ENCODE measurements around the gene PKD1. TPM values are rescaled to one million over a fixed set of nuclear protein-coding genes. Genes with fewer than 3 reads are reported as not detected.
A peak's percentile ranks its signal among the peaks of the same experiment; 100 is the strongest.
"Not testable (repeated sequence)": the region's sequence is repeated elsewhere in the genome, so short reads cannot be mapped to it uniquely, and the experiment has no call there.

Gene PKD1
- total RNA-seq, 1 experiment from 2014 or later = 58.9 TPM

GRCh38 chr16:2127630-2128280 lies 7.9 kb downstream of the PKD1 start:
- H3K27me3 ChIP-seq (ENCODE audit: low read length); H3K36me3 ChIP-seq (ENCODE audit: low read depth, low read length); H3K27ac ChIP-seq (ENCODE audit: low read length); H3F3A ChIP-seq (ENCODE audit: low read length, unreplicated experiment); H3K9me3 ChIP-seq (ENCODE audit: low read length); H3K79me2 ChIP-seq (ENCODE audit: low read length); H3K4me3 ChIP-seq (ENCODE audit: low read length); H3K9ac ChIP-seq (ENCODE audit: low read length); H2AFZ ChIP-seq (ENCODE audit: low read length); CTCF ChIA-PET; BruUV-seq (replicated peaks); H4K20me1 ChIP-seq (ENCODE audit: low read length); DNase-seq; H3K4me2 ChIP-seq (ENCODE audit: low read length); intact Hi-C loops (cut with micrococcal nuclease); POLR2A ChIA-PET (ENCODE audit: unreplicated experiment); H3K9me2 ChIP-seq (replicated peaks; ENCODE audit: low read length); H3K4me1 ChIP-seq (ENCODE audit: insufficient read depth, low read length): not testable (repeated sequence)
- ATAC-seq = peak; percentile 47; the same call in 1 of the 2 replicates

- ATAC-seq; H3K9ac ChIP-seq (ENCODE audit: low read length); H3K9me3 ChIP-seq (ENCODE audit: low read length); H3K27me3 ChIP-seq (ENCODE audit: low read length); H2AFZ ChIP-seq (ENCODE audit: low read length); POLR2A ChIA-PET (ENCODE audit: unreplicated experiment); CTCF ChIA-PET; H3F3A ChIP-seq (ENCODE audit: low read length, unreplicated experiment); intact Hi-C loops (cut with micrococcal nuclease); H3K4me2 ChIP-seq (ENCODE audit: low read length); DNase-seq; H3K79me2 ChIP-seq (ENCODE audit: low read length); H3K36me3 ChIP-seq (ENCODE audit: low read depth, low read length); H3K4me3 ChIP-seq (ENCODE audit: low read length); H4K20me1 ChIP-seq (ENCODE audit: low read length); H3K4me1 ChIP-seq (ENCODE audit: insufficient read depth, low read length); BruUV-seq (replicated peaks); H3K27ac ChIP-seq (ENCODE audit: low read length); H3K9me2 ChIP-seq (replicated peaks; ENCODE audit: low read length): not testable (repeated sequence)
These were observed 8.7 kb downstream of the PKD1 start for GRCh38 chr16:2126928-2127556.

GRCh38 chr16:2126161-2126743 lies 9.4 kb downstream of the PKD1 start:
- H3K27ac ChIP-seq (ENCODE audit: low read length); H3K4me3 ChIP-seq (ENCODE audit: low read length); DNase-seq; H3K4me1 ChIP-seq (ENCODE audit: insufficient read depth, low read length); H3K4me2 ChIP-seq (ENCODE audit: low read length); H3K36me3 ChIP-seq (ENCODE audit: low read depth, low read length); intact Hi-C loops (cut with micrococcal nuclease); H3K9ac ChIP-seq (ENCODE audit: low read length); POLR2A ChIA-PET (ENCODE audit: unreplicated experiment); H3K9me3 ChIP-seq (ENCODE audit: low read length); H3K9me2 ChIP-seq (replicated peaks; ENCODE audit: low read length); H4K20me1 ChIP-seq (ENCODE audit: low read length); H3K79me2 ChIP-seq (ENCODE audit: low read length); CTCF ChIA-PET; ATAC-seq; H3K27me3 ChIP-seq (ENCODE audit: low read length); BruUV-seq (replicated peaks); H2AFZ ChIP-seq (ENCODE audit: low read length); H3F3A ChIP-seq (ENCODE audit: low read length, unreplicated experiment): not testable (repeated sequence)

- CTCF ChIA-PET; intact Hi-C loops (cut with micrococcal nuclease); H3K9me2 ChIP-seq (replicated peaks; ENCODE audit: low read length); H3K4me2 ChIP-seq (ENCODE audit: low read length); H4K20me1 ChIP-seq (ENCODE audit: low read length); H3K79me2 ChIP-seq (ENCODE audit: low read length); H3K36me3 ChIP-seq (ENCODE audit: low read depth, low read length); H3K27ac ChIP-seq (ENCODE audit: low read length); BruUV-seq (replicated peaks); DNase-seq; H3K9ac ChIP-seq (ENCODE audit: low read length); H3K4me1 ChIP-seq (ENCODE audit: insufficient read depth, low read length); ATAC-seq; H3K4me3 ChIP-seq (ENCODE audit: low read length); POLR2A ChIA-PET (ENCODE audit: unreplicated experiment); H3K9me3 ChIP-seq (ENCODE audit: low read length); H3F3A ChIP-seq (ENCODE audit: low read length, unreplicated experiment); H2AFZ ChIP-seq (ENCODE audit: low read length); H3K27me3 ChIP-seq (ENCODE audit: low read length): not testable (repeated sequence)
These were observed 10.1 kb downstream of the PKD1 start for GRCh38 chr16:2125609-2126008.

- H3K4me3 ChIP-seq (ENCODE audit: low read length); H3K79me2 ChIP-seq (ENCODE audit: low read length); intact Hi-C loops (cut with micrococcal nuclease); H3K9me2 ChIP-seq (replicated peaks; ENCODE audit: low read length); H3K9me3 ChIP-seq (ENCODE audit: low read length); H3K27ac ChIP-seq (ENCODE audit: low read length); ATAC-seq; CTCF ChIA-PET; H3F3A ChIP-seq (ENCODE audit: low read length, unreplicated experiment); H2AFZ ChIP-seq (ENCODE audit: low read length); H4K20me1 ChIP-seq (ENCODE audit: low read length); H3K36me3 ChIP-seq (ENCODE audit: low read depth, low read length); DNase-seq; POLR2A ChIA-PET (ENCODE audit: unreplicated experiment); H3K4me1 ChIP-seq (ENCODE audit: insufficient read depth, low read length); H3K9ac ChIP-seq (ENCODE audit: low read length); BruUV-seq (replicated peaks); H3K4me2 ChIP-seq (ENCODE audit: low read length); H3K27me3 ChIP-seq (ENCODE audit: low read length): not testable (repeated sequence)
These were observed 10.8 kb downstream of the PKD1 start for GRCh38 chr16:2124694-2125444.

GRCh38 chr16:2124377-2124693 lies 11.4 kb downstream of the PKD1 start:
- not testable (repeated sequence) for H3K9ac ChIP-seq (ENCODE audit: low read length); H3K4me2 ChIP-seq (ENCODE audit: low read length)

More at GRCh38 chr16:2124377-2124693, 11.4 kb downstream of the PKD1 start:
- ATAC-seq; CTCF ChIA-PET; H3K27ac ChIP-seq (ENCODE audit: low read length); H3F3A ChIP-seq (ENCODE audit: low read length, unreplicated experiment); H3K79me2 ChIP-seq (ENCODE audit: low read length); DNase-seq; H3K4me3 ChIP-seq (ENCODE audit: low read length); H3K27me3 ChIP-seq (ENCODE audit: low read length); H3K36me3 ChIP-seq (ENCODE audit: low read depth, low read length); H3K9me3 ChIP-seq (ENCODE audit: low read length); H3K9me2 ChIP-seq (replicated peaks; ENCODE audit: low read length); H3K4me1 ChIP-seq (ENCODE audit: insufficient read depth, low read length); BruUV-seq (replicated peaks); H2AFZ ChIP-seq (ENCODE audit: low read length); H4K20me1 ChIP-seq (ENCODE audit: low read length); POLR2A ChIA-PET (ENCODE audit: unreplicated experiment); intact Hi-C loops (cut with micrococcal nuclease): not testable (repeated sequence)
